Type B pancreatic cell (in vitro differentiated cells): ENCODE measurements around the gene TMOD2. TPM values are rescaled to one million over a fixed set of nuclear protein-coding genes. Genes with fewer than 3 reads are reported as not detected.

ENCODE experiments used
- DNase-seq: peaks from one replicate; pipeline ENCODE4 v3.0.0; 2021; ENCODE audit warnings: mixed read lengths; ENCODE audit not compliant: unreplicated experiment; ENCODE audit errors: extremely low spot score
- H3K27ac Mint-ChIP-seq: 2 replicates; pipeline ENCODE4 v1.8.0; 2021; ENCODE audit warnings: mild to moderate bottlenecking, mixed read lengths
- H3K27me3 Mint-ChIP-seq: 2 replicates; pipeline ENCODE4 v1.8.0; 2021; ENCODE audit warnings: mixed read lengths
- H3K36me3 Mint-ChIP-seq: 2 replicates; pipeline ENCODE4 v1.8.0; 2021; ENCODE audit warnings: mixed read lengths
- H3K4me1 Mint-ChIP-seq: one replicate; pipeline ENCODE4 v1.8.0; 2021; ENCODE audit warnings: mixed read lengths; ENCODE audit not compliant: unreplicated experiment
- H3K4me3 Mint-ChIP-seq: 2 replicates; pipeline ENCODE4 v1.8.0; 2021; ENCODE audit warnings: mild to moderate bottlenecking, mixed read lengths
- H3K9me3 Mint-ChIP-seq: 2 replicates; pipeline ENCODE4 v1.8.0; 2021; ENCODE audit warnings: mixed read lengths
- total RNA-seq: library from RNA; stranded (reverse); gene quantifications from 2 replicates; pipeline ENCODE4 v1.2.1, GENCODE V29; 2021; ENCODE audit warnings: low replicate concordance
- TF ChIP-seq, protein P1 (sequence below): fragments of 200-600 bp; sonication (generic); conservative IDR thresholded peaks from 2 replicates; pipeline ENCODE4 v1.5.0; 2021; ENCODE audit warnings: antibody characterized with exemption, mild to moderate bottlenecking

The TMOD2 gene
- total RNA-seq, 1 donor from 2014 or later: 8.3 TPM

DNA sequence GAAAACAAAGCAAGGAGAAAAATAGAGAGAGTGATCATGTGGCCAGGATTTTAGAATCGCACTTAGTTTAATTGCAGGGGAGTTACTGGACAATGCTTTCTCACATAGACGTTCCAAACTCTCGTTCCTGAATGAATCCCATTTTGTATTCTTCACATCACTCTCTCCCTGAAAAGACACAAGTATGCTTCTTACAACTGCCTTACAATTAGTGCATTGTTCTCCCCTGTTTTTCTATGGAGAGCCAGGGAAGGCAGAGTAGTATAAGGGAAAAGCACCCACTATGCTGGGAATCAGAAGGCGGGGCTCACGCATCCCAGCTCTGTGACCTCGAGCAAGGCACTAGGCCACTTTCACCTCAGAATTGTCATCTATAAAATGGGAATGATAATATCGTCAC is 14.4 kb downstream of the TMOD2 start:
- no peak for DNase-seq
- Mint-ChIP-seq H3K27ac (no peak overlapping the region), H3K27me3 (no peaks in the 10 kb centered on the region), H3K9me3 (no peaks in the 10 kb centered on the region), H3K36me3 (peaks cover 4% of the 10 kb centered on the region), H3K4me3 (no peak overlapping the region), H3K4me1 (peaks cover 5% of the 10 kb centered on the region)
- TF ChIP-seq, protein P1, sequence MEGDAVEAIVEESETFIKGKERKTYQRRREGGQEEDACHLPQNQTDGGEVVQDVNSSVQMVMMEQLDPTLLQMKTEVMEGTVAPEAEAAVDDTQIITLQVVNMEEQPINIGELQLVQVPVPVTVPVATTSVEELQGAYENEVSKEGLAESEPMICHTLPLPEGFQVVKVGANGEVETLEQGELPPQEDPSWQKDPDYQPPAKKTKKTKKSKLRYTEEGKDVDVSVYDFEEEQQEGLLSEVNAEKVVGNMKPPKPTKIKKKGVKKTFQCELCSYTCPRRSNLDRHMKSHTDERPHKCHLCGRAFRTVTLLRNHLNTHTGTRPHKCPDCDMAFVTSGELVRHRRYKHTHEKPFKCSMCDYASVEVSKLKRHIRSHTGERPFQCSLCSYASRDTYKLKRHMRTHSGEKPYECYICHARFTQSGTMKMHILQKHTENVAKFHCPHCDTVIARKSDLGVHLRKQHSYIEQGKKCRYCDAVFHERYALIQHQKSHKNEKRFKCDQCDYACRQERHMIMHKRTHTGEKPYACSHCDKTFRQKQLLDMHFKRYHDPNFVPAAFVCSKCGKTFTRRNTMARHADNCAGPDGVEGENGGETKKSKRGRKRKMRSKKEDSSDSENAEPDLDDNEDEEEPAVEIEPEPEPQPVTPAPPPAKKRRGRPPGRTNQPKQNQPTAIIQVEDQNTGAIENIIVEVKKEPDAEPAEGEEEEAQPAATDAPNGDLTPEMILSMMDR: no peak

DNA sequence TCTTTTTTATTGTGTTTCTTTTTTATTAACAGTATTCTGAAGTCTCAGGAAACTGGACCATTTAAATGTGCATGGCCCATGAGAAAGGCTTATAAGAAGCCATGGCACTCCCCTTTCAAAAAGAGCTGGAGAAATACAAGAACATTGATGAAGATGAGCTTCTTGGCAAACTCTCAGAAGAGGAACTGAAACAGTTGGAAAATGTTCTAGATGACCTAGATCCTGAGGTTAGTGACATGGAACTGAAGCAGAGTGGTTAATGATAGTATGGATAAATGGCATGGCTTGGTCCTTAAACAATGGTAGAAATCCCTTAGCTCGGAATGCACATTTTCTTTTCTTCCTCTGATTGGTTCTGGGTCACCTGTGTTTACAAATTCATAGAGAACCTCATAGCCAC is 14.9 kb downstream of the TMOD2 start:
- Mint-ChIP-seq H3K9me3 (no peaks in the 10 kb centered on the region), H3K27ac (no peak overlapping the region), H3K4me1 (peaks cover 4% of the 10 kb centered on the region), H3K4me3 (no peak overlapping the region), H3K36me3 (peaks cover 4% of the 10 kb centered on the region), H3K27me3 (no peaks in the 10 kb centered on the region)
- DNase-seq: no peak
- TF ChIP-seq, protein P1: no peak

DNA sequence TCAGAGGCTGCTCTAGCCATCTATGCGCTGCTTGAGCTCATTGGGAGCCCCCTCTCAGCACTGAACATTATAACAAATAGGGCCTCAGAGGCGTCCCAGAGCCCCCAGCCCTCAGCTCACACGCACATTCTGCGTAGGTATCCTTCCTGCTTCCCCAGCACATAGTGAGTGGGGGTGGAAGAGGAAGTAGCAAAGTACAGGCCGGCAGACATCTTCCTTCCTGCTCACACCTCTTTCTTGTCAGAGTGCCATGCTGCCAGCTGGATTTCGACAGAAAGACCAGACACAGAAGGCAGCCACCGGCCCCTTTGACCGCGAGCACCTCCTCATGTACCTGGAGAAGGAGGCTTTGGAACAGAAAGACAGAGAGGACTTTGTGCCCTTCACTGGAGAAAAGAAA is 16.6 kb downstream of the TMOD2 start:
- no peak for DNase-seq
- TF ChIP-seq, protein P1: no peak
- H3K27ac Mint-ChIP-seq: no peak overlapping the region
- H3K27me3 Mint-ChIP-seq: no peaks in the 10 kb centered on the region
- H3K36me3 Mint-ChIP-seq: peaks cover 4% of the 10 kb centered on the region
- no peak overlapping the region for H3K4me3 Mint-ChIP-seq
- peaks cover 4% of the 10 kb centered on the region for H3K4me1 Mint-ChIP-seq
- no peaks in the 10 kb centered on the region for H3K9me3 Mint-ChIP-seq

DNA sequence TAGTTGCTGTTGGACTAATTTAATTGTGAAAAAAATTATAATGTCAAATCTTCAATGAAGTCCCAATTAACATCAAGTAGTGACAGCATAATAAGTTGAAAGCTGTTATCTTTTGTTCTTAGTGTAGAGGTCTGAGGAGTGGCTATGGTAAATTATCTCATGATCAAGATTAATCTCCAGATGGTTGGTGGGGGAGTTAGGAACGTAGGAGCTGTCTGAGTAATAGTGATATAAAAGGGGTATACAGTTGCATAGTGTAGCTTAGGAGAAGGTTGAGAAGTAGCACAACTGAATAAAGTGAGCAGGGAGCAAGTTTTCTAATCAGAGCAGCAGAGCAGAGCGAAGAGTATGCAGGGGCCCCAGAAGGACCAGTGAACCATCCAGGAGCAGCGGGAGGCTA is 19.5 kb downstream of the TMOD2 start:
- TF ChIP-seq, protein P1: no peak
- peaks cover 4% of the 10 kb centered on the region for H3K36me3 Mint-ChIP-seq
- DNase-seq: no peak
- H3K9me3 Mint-ChIP-seq: no peaks in the 10 kb centered on the region
- no peak overlapping the region for H3K27ac Mint-ChIP-seq
- no peaks in the 10 kb centered on the region for H3K27me3 Mint-ChIP-seq
- H3K4me1 Mint-ChIP-seq: peaks cover 4% of the 10 kb centered on the region
- H3K4me3 Mint-ChIP-seq: no peak overlapping the region

DNA sequence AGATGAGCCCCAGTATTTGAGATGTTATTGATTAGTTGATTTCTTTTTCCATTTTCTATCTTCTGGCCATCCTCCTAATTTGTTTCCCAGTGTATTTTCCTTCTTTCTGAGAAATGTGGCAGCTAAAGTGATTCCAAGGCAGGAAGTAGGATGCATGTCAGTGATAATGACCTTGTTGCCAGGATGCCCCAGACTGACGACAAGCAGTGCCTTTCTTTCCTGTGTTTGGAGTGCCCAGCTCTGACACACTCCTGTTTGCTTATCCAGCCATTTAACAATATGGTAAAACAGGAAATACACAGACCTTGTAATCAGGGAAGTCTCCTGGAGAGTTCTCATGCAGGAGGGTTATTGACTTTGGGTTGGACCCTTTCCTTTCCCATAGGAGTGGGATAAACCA is 20.4 kb downstream of the TMOD2 start:
- H3K9me3 Mint-ChIP-seq: no peaks in the 10 kb centered on the region
- no peak overlapping the region for H3K4me3 Mint-ChIP-seq
- H3K4me1 Mint-ChIP-seq: peaks cover 10% of the 10 kb centered on the region
- no peak overlapping the region for H3K27ac Mint-ChIP-seq
- H3K27me3 Mint-ChIP-seq: no peaks in the 10 kb centered on the region
- no peak for DNase-seq
- TF ChIP-seq, protein P1: no peak
- peaks cover 8% of the 10 kb centered on the region for H3K36me3 Mint-ChIP-seq

DNA sequence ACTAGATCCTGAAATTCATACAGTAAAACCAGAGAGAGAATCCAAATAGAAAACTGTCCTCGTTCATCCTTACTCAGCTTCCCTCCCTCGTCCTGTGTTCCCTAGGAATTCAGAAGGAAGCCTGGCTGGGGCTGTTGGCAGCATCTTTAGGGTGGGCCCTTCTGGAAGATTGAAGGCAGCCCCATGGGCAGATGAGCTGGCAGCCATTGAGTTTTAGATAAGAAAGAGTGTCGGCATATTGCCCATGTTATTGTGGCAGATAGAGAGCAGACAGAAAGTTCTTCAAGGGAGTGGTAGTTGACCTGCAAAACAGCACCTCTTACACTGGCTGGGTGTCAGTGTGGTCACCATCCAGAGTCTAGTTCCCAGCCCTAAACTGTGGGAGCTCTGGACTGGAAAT is 23.5 kb downstream of the TMOD2 start:
- no peaks in the 10 kb centered on the region for H3K9me3 Mint-ChIP-seq
- no peaks in the 10 kb centered on the region for H3K27me3 Mint-ChIP-seq
- no peak for DNase-seq
- TF ChIP-seq, protein P1: no peak
- H3K27ac Mint-ChIP-seq: no peak overlapping the region
- H3K4me3 Mint-ChIP-seq: no peak overlapping the region
- H3K4me1 Mint-ChIP-seq: peaks cover 10% of the 10 kb centered on the region
- peaks cover 8% of the 10 kb centered on the region for H3K36me3 Mint-ChIP-seq
